Body of pancreas (tissue), 4 donors: Measurements from ENCODE around the gene ABCB6.

Experiments
- CTCF ChIP-seq, 7 experiments: fragments of 450-650 bp in 4 of 7; fragments of 200-600 bp in 3 of 7; sonication (generic) in 3 of 7; IDR thresholded peaks; one replicate each; pipeline ENCODE4 v1.5.1; 2016 to 2019; ENCODE audit warnings: antibody characterized with exemption in 7 of 7
- POLR2A ChIP-seq, 3 donors: fragments of 450-650 bp; IDR thresholded peaks; one replicate each; pipeline ENCODE4 v1.6.1; 2016; ENCODE audit warnings: antibody characterized with exemption in 3 of 3, mild to moderate bottlenecking in 2 of 3

- TF ChIP-seq CTCF (IDR thresholded peaks at IDR 0.05): no peak
- no peak for TF ChIP-seq POLR2A (IDR thresholded peaks at IDR 0.05)
Measured at GRCh38 chr2:219221957-219222518, 3.3 kb upstream of the ABCB6 start.
